Epithelial cell of proximal tubule (primary cell): Measurements from ENCODE around the gene CPNE9. TPM values are rescaled to one million over a fixed set of nuclear protein-coding genes. Genes with fewer than 3 reads are reported as not detected.
A peak's percentile ranks its signal among the peaks of the same experiment; 100 is the strongest.

Source experiments
- DNase-seq: peaks from one replicate; pipeline ENCODE4 v3.0.0-alpha.2; 2011; ENCODE audit warnings: low read depth
- H3K4me3 ChIP-seq: 2 replicates; pipeline ENCODE4 v1.5.1; 2011; ENCODE audit warnings: low read depth, mild to moderate bottlenecking, low read length
- CTCF ChIP-seq: conservative IDR thresholded peaks from 2 replicates; pipeline ENCODE4 v1.5.1; 2012; ENCODE audit warnings: low read depth, mild to moderate bottlenecking, low read length
- total RNA-seq: library from RNA; depleted of rRNA; stranded (reverse); fragments of >200 nt; gene quantifications from 2 replicates; pipeline ENCODE4 v1.2.3, GENCODE V29; 2015

CPNE9 gene
- total RNA-seq, 1 donor from 2014 or later: not detected

- DNase-seq: no peak
- no peak overlapping the region for H3K4me3 ChIP-seq
- TF ChIP-seq CTCF: no peak
Observed at GRCh38 chr3:9748031-9748430, 44.4 kb downstream of the CPNE9 start.

GRCh38 chr3:9749296-9749644 lies 45.6 kb downstream of the CPNE9 start:
- DNase-seq: no peak
- TF ChIP-seq CTCF: no peak
- peak overlapping the region; percentile 75 for H3K4me3 ChIP-seq

DNA sequence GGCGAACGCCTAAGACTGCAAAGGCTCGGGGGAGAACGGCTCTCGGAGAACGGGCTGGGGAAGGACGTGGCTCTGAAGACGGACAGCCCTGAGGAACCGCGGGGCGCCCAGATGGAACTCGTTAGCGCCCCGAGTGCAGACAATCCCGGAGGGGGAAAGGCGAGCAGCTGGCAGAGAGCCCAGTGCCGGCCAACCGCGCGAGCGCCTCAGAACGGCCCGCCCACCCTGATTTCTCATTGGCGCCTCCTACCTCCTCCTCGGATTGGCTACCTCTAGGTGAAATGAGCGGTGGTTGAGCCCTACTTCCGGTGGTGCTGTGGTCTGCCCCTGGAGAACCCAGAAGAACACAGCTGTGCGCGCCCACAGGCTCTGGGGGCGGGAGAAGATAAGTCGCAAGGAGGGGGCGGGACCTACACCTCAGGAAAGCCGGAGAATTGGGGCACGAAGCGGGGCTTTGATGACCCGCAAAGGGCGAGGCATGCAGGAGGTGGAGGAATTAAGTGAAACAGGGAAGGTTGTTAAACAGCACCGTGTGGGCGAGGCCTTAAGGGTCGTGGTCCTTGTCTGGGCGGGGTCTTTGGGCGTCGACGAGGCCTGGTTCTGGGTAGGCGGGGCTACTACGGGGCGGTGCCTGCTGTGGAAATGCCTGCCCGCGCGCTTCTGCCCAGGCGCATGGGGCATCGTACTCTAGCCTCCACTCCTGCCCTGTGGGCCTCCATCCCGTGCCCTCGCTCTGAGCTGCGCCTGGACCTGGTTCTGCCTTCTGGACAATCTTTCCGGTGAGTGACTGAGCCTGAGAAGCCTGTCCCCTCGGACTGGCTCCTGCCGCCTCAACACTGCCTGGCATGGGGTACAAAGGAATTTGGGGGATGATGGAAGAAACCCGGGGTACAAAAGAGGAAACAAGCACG lies 46.3 kb downstream of the CPNE9 start, which contains the start of gene OGG1:
Gene OGG1 (plus strand): TSS at position 308 of the 911 bp plus-strand sequence. CDS start 335 bp downstream, at position 643.
- DNase-seq: peak; percentile 88
- TF ChIP-seq CTCF: no peak
- peak within 1 kb of the TSS; percentile 75 for H3K4me3 ChIP-seq

GRCh38 chr3:9750556-9751411 lies 47.2 kb downstream of the CPNE9 start:
- peak overlapping the region; percentile 75 for H3K4me3 ChIP-seq
- TF ChIP-seq CTCF: no peak
- DNase-seq: peak; percentile 45

DNA sequence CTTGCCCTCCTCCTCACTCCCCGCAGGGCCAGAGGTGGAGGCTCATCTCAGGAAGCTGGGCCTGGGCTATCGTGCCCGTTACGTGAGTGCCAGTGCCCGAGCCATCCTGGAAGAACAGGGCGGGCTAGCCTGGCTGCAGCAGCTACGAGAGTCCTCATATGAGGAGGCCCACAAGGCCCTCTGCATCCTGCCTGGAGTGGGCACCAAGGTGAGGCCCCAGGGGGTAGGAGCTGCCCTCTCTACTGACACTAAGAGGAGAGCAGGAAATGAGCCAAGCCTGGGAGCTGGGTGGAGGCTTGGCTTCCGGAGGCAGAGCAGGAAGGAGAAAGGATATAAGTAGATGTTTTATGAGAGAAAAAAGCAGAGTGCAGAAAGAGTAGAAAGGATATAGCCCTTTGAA lies 51.0 kb downstream of the CPNE9 start:
- TF ChIP-seq CTCF: no peak
- no peak for DNase-seq

GRCh38 chr3:9757427-9757826 lies 53.8 kb downstream of the CPNE9 start:
- no peak overlapping the region for H3K4me3 ChIP-seq
- DNase-seq: no peak
- no peak for TF ChIP-seq CTCF

More for the DNA sequence above, 51.0 kb downstream of the CPNE9 start:
- H3K4me3 ChIP-seq: no peak overlapping the region
